HepG2 (cell line): Measurements from ENCODE around the gene PCSK7.
"Not testable (repeated sequence)": the region's sequence is repeated elsewhere in the genome, so short reads cannot be mapped to it uniquely, and the experiment has no call there.

ENCODE experiments used
- ATF4 ChIP-seq, 2 experiments: fragments of 450-650 bp in 1 of 2; sonication (generic) in 1 of 2; formaldehyde crosslinking; IDR thresholded peaks; 2 replicates each; pipeline versions ENCODE4 v1.5.0 to v1.8.0; 2020 to 2022; ENCODE audit warnings: mild to moderate bottlenecking in 1 of 2, missing genetic modification reagents in 1 of 2
- BHLHE40 ChIP-seq: IDR thresholded peaks from 2 replicates; pipeline ENCODE4 v1.6.1; 2011; ENCODE audit warnings: low read length, improper control_type of control experiment
- FOSL1 ChIP-seq: sonication (generic); formaldehyde crosslinking; IDR thresholded peaks from 2 replicates; pipeline ENCODE4 v1.9.0; 2021; ENCODE audit warnings: missing genetic modification reagents, borderline replicate concordance
- HNF1A ChIP-seq, 2 experiments: sonication (generic) in 1 of 2; formaldehyde crosslinking in 1 of 2; IDR thresholded peaks; 2 replicates each; pipeline versions ENCODE4 v1.4.0 to v1.6.1; 2016 to 2020; ENCODE audit warnings: borderline replicate concordance in 1 of 2, low read depth in 1 of 2, mild to moderate bottlenecking in 1 of 2, missing genetic modification reagents in 1 of 2
- JUND ChIP-seq: sonication (generic); formaldehyde crosslinking; IDR thresholded peaks from 2 replicates; pipeline ENCODE4 v1.8.0; 2022; ENCODE audit warnings: mild to moderate bottlenecking, missing genetic modification reagents
- MAFF ChIP-seq: IDR thresholded peaks from 2 replicates; pipeline ENCODE4 v1.6.1; 2011; ENCODE audit warnings: low read depth, low read length, improper control_type of control experiment
- NR2F1 ChIP-seq, 2 experiments: fragments of 450-650 bp in 1 of 2; formaldehyde crosslinking in 1 of 2; IDR thresholded peaks; 2 replicates each; pipeline versions ENCODE4 v1.5.0 to v1.6.1; 2016 to 2020; ENCODE audit warnings: mild to moderate bottlenecking in 1 of 2, missing compliant biosample characterization in 1 of 2, missing genetic modification reagents in 1 of 2, moderate library complexity in 1 of 2
- REPIN1 ChIP-seq: sonication (generic); formaldehyde crosslinking; IDR thresholded peaks from 2 replicates; pipeline ENCODE4 v1.8.0; 2022; ENCODE audit warnings: missing genetic modification reagents, low read depth, mild to moderate bottlenecking, borderline replicate concordance
- TCF7L2 ChIP-seq: IDR thresholded peaks from 2 replicates; pipeline ENCODE4 v1.6.1; 2011; ENCODE audit warnings: mild to moderate bottlenecking, low read depth, low read length, moderate library complexity
- ZNF121 ChIP-seq: sonication (generic); formaldehyde crosslinking; IDR thresholded peaks from 2 replicates; pipeline ENCODE4 v1.5.0; 2020; ENCODE audit warnings: mild to moderate bottlenecking, missing genetic modification reagents
- TF ChIP-seq, protein P1 (sequence below): IDR thresholded peaks from 2 replicates; pipeline ENCODE4 v1.6.1; 2012; ENCODE audit warnings: low read depth, low read length, improper control_type of control experiment

GRCh38 chr11:117206111-117206510, 25.8 kb downstream of the PCSK7 start:
- TF ChIP-seq HNF1A (IDR thresholded peaks at IDR 0.05; ENCODE audit: low read depth); HNF1A (CRISPR knock-in tag; IDR thresholded peaks at IDR 0.05; ENCODE audit: borderline replicate concordance); JUND (CRISPR knock-in tag); TCF7L2; ATF4 (CRISPR knock-in tag; IDR thresholded peaks at IDR 0.05); MAFF; FOSL1; BHLHE40; ZNF121 (CRISPR knock-in tag); NR2F1 (CRISPR knock-in tag; IDR thresholded peaks at IDR 0.05); REPIN1 (CRISPR knock-in tag): not testable (repeated sequence)
- TF ChIP-seq, protein P1, sequence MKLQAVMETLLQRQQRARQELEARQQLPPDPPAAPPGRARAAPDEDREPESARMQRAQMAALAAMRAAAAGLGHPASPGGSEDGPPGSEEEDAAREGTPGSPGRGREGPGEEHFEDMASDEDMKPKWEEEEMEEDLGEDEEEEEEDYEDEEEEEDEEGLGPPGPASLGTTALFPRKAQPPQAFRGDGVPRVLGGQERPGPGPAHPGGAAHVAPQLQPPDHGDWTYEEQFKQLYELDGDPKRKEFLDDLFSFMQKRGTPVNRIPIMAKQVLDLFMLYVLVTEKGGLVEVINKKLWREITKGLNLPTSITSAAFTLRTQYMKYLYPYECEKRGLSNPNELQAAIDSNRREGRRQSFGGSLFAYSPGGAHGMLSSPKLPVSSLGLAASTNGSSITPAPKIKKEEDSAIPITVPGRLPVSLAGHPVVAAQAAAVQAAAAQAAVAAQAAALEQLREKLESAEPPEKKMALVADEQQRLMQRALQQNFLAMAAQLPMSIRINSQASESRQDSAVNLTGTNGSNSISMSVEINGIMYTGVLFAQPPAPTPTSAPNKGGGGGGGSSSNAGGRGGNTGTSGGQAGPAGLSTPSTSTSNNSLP, result not testable (repeated sequence)
